Panc1 (cell line): ENCODE measurements around the gene HDGFL2. TPM values are rescaled to one million over a fixed set of nuclear protein-coding genes. Genes with fewer than 3 reads are reported as not detected.

ENCODE experiments used
- ATAC-seq: fragments of 200-7000 bp; cut with Tn5 transposase; 2 replicates; pipeline ENCODE4 v1.9.1; 2020; ENCODE audit warnings: mild to moderate bottlenecking, moderate library complexity
- BruUV-seq: library from RNA; stranded (reverse); fragments of 400-500 nt; replicated peaks from 2 replicates; lab custom pipeline; 2021; lab: Mats Ljungman, UMichigan
- CTCF ChIA-PET: fragments of 300-600 bp; sonication (Branson Sonifier 250); formaldehyde crosslinking; loops from one replicate; lab custom pipeline; 2022; ENCODE audit warnings: antibody characterized with exemption; lab: Charles Lee
- POLR2A ChIA-PET: fragments of 300-600 bp; sonication (Branson Sonifier 250); formaldehyde crosslinking; loops from one replicate; lab custom pipeline; 2022; ENCODE audit warnings: antibody characterized with exemption; lab: Charles Lee
- DNase-seq: peaks from one replicate; pipeline ENCODE4 v3.0.0-alpha.2; 2010; ENCODE audit warnings: low read depth, low spot score
- H3K27ac ChIP-seq: 2 replicates; pipeline ENCODE4 v1.5.1; 2011; ENCODE audit warnings: mild to moderate bottlenecking, low read length, inconsistent platforms
- H3K27me3 ChIP-seq: fragments of 200-500 bp; sonication (Bioruptor generic); 2 replicates; pipeline ENCODE4 v1.6.0; 2014; ENCODE audit warnings: low read length, inconsistent platforms; ENCODE audit not compliant: control insufficient read depth, insufficient read depth
- H3K36me3 ChIP-seq: fragments of 200-500 bp; sonication (Bioruptor generic); 2 replicates; pipeline ENCODE4 v1.5.1; 2014; ENCODE audit warnings: inconsistent platforms, mild to moderate bottlenecking, low read length, moderate library complexity; ENCODE audit not compliant: control insufficient read depth, insufficient read depth
- H3K4me1 ChIP-seq: 2 replicates; pipeline ENCODE4 v1.5.1; 2011; ENCODE audit warnings: inconsistent platforms, mild to moderate bottlenecking, low read length, moderate library complexity; ENCODE audit not compliant: control insufficient read depth, insufficient read depth
- H3K4me3 ChIP-seq, 2 experiments: 2 replicates each; pipeline ENCODE4 v1.5.1; 2011 to 2012; ENCODE audit warnings: low read depth in 2 of 2, low read length in 2 of 2, mild to moderate bottlenecking in 2 of 2, inconsistent platforms in 1 of 2, moderate library complexity in 1 of 2
- H3K9me3 ChIP-seq: fragments of 200-500 bp; sonication (Bioruptor generic); 2 replicates; pipeline ENCODE4 v1.5.1; 2014; ENCODE audit warnings: low read depth, mild to moderate bottlenecking, inconsistent platforms, low read length, moderate library complexity; ENCODE audit not compliant: control insufficient read depth, insufficient read depth
- POLR2AphosphoS5 ChIP-seq: IDR thresholded peaks from 2 replicates; pipeline ENCODE4 v1.6.1; 2012; ENCODE audit warnings: mild to moderate bottlenecking, low read depth, low read length, moderate library complexity
- SIN3A ChIP-seq: IDR thresholded peaks from 2 replicates; pipeline ENCODE4 v1.6.1; 2012; ENCODE audit warnings: low read depth, mild to moderate bottlenecking, low read length, moderate library complexity, borderline replicate concordance; ENCODE audit not compliant: insufficient read depth
- TCF7L2 ChIP-seq: IDR thresholded peaks from 2 replicates; pipeline ENCODE4 v1.6.1; 2011; ENCODE audit warnings: mild to moderate bottlenecking, low read depth, low read length, inconsistent platforms
- in situ Hi-C: cut with HindIII; loops from 2 replicates; pipeline ENCODE4 v1.10.0; 2016; ENCODE audit warnings: low sequenced_read_pairs, low pct_unique_long_range_greater_than_20kb
- intact Hi-C: fragments of 100-400 bp; cut with micrococcal nuclease; formaldehyde crosslinking; loops from one replicate; pipeline ENCODE4 v1.10.0; 2022; ENCODE audit not compliant: unreplicated experiment
- total RNA-seq: library from RNA; stranded (reverse); gene quantifications from one replicate; pipeline ENCODE4 v1.2.1, GENCODE V29; 2021; ENCODE audit not compliant: unreplicated experiment
- TF ChIP-seq, protein P1 (sequence below): fragments of 450-650 bp; IDR thresholded peaks from 2 replicates; pipeline ENCODE4 v1.5.1; 2017; ENCODE audit warnings: mild to moderate bottlenecking
- TF ChIP-seq, protein P2 (sequence below), 2 experiments: IDR thresholded peaks; 2 replicates each; pipeline ENCODE4 v1.6.1; 2011 to 2012; ENCODE audit warnings: low read depth in 2 of 2, control low read depth in 1 of 2, low read length in 1 of 2, mild to moderate bottlenecking in 1 of 2, moderate library complexity in 1 of 2; ENCODE audit not compliant: insufficient read depth in 1 of 2

The HDGFL2 gene
- total RNA-seq, 1 experiment from 2014 or later = 56.9 TPM

DNA sequence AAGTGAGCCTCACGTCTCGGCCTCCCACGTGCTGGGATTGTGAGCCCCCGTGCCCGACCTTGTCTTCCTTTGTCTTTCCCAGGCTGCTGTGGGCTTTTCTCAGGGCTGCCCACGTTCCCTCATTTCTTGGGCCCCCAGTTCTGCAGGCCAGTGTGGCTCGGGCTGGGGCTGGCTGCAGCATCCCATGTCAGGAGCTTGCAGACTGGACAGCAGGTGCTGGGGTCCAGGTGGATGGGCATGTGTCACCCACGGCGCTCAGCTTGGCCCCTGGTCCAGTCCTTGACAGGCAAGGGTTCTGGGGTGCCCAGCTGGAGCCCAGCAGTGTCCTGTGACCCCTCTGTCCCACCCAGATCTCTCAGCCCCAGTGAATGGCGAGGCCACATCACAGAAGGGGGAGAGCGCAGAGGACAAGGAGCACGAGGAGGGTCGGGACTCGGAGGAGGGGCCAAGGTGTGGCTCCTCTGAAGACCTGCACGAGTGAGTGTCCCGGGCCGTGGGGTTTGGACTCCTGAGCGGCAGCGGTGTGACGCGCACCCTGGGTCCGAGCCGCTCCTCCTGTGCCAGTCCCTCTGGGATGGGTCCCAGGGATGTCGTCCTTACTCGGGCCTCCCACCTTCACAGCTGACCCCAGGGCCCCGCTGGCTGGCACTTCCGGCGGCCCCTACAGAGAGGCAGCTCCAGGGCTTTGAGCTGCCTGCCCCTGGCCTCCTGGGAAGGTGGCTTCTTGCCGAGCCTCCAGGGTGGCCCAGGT, 28.9 kb downstream of the HDGFL2 start:
- POLR2A ChIA-PET = no interaction called here
- DNase-seq = no peak
- no peaks in the 10 kb centered on the region for H3K9me3 ChIP-seq

DNA sequence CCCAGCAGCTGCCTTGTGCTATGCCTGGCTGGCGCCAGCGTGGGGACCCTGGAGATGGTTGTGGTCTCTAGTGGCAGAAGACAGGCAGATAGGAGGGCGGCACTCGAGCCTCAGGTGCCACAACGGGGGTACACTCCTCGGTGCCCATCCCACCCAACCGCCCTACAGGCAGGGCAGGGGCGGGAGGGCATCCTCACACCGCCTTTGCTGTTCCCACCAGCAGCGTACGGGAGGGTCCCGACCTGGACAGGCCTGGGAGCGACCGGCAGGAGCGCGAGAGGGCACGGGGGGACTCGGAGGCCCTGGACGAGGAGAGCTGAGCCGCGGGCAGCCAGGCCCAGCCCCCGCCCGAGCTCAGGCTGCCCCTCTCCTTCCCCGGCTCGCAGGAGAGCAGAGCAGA, 29.6 kb downstream of the HDGFL2 start:
- DNase-seq (no peak), ATAC-seq (no peak)
- ChIA-PET CTCF (no interaction called here), POLR2A (no interaction called here)
- TF ChIP-seq SIN3A (no peak), POLR2AphosphoS5 (no peak)
- Histone ChIP-seq H3K27ac (no peak overlapping the region), H3K4me1 (no peaks in the 10 kb centered on the region), H3K36me3 (no peaks in the 10 kb centered on the region), H3K9me3 (no peaks in the 10 kb centered on the region), H3K27me3 (no peaks in the 10 kb centered on the region), H3K4me3 (no peak overlapping the region)
- intact Hi-C loops (no loop called here), in situ Hi-C loops (no loop called here)
- BruUV-seq = no TSS peak

More for the DNA sequence above, 28.9 kb downstream of the HDGFL2 start:
- intact Hi-C loops (no loop called here), in situ Hi-C loops (no loop called here)
- Histone ChIP-seq H3K27ac (no peak overlapping the region), H3K4me3 (no peak overlapping the region), H3K27me3 (no peaks in the 10 kb centered on the region), H3K4me1 (no peaks in the 10 kb centered on the region), H3K36me3 (no peaks in the 10 kb centered on the region)
- ATAC-seq = no peak
- CTCF ChIA-PET = interaction anchor here (0.7 kb wide), 1 partner anchor 34 kb away, joined by 5 read pairs; the partner anchor contains the start of gene PLIN5
- TF ChIP-seq TCF7L2 (no peak), POLR2AphosphoS5 (no peak), SIN3A (no peak)
- TF ChIP-seq, protein P1, sequence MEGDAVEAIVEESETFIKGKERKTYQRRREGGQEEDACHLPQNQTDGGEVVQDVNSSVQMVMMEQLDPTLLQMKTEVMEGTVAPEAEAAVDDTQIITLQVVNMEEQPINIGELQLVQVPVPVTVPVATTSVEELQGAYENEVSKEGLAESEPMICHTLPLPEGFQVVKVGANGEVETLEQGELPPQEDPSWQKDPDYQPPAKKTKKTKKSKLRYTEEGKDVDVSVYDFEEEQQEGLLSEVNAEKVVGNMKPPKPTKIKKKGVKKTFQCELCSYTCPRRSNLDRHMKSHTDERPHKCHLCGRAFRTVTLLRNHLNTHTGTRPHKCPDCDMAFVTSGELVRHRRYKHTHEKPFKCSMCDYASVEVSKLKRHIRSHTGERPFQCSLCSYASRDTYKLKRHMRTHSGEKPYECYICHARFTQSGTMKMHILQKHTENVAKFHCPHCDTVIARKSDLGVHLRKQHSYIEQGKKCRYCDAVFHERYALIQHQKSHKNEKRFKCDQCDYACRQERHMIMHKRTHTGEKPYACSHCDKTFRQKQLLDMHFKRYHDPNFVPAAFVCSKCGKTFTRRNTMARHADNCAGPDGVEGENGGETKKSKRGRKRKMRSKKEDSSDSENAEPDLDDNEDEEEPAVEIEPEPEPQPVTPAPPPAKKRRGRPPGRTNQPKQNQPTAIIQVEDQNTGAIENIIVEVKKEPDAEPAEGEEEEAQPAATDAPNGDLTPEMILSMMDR = no peak
- TF ChIP-seq, protein P2, sequence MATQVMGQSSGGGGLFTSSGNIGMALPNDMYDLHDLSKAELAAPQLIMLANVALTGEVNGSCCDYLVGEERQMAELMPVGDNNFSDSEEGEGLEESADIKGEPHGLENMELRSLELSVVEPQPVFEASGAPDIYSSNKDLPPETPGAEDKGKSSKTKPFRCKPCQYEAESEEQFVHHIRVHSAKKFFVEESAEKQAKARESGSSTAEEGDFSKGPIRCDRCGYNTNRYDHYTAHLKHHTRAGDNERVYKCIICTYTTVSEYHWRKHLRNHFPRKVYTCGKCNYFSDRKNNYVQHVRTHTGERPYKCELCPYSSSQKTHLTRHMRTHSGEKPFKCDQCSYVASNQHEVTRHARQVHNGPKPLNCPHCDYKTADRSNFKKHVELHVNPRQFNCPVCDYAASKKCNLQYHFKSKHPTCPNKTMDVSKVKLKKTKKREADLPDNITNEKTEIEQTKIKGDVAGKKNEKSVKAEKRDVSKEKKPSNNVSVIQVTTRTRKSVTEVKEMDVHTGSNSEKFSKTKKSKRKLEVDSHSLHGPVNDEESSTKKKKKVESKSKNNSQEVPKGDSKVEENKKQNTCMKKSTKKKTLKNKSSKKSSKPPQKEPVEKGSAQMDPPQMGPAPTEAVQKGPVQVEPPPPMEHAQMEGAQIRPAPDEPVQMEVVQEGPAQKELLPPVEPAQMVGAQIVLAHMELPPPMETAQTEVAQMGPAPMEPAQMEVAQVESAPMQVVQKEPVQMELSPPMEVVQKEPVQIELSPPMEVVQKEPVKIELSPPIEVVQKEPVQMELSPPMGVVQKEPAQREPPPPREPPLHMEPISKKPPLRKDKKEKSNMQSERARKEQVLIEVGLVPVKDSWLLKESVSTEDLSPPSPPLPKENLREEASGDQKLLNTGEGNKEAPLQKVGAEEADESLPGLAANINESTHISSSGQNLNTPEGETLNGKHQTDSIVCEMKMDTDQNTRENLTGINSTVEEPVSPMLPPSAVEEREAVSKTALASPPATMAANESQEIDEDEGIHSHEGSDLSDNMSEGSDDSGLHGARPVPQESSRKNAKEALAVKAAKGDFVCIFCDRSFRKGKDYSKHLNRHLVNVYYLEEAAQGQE (IDR thresholded peaks at IDR 0.05; ENCODE audit: insufficient read depth in 1 of 2, low read depth in 2 of 2, low read length in 1 of 2) = no peak
- no TSS peak for BruUV-seq
